GM19025 (cell line): ENCODE data around the gene WNK2.

Experiments
- ATAC-seq: cut with Tn5 transposase; IDR thresholded peaks from one replicate; pipeline ENCODE4 v1.9.1; 2021; ENCODE audit warnings: mild to moderate bottlenecking, low read depth, moderate library complexity; ENCODE audit not compliant: unreplicated experiment

The WNK2 gene

DNA sequence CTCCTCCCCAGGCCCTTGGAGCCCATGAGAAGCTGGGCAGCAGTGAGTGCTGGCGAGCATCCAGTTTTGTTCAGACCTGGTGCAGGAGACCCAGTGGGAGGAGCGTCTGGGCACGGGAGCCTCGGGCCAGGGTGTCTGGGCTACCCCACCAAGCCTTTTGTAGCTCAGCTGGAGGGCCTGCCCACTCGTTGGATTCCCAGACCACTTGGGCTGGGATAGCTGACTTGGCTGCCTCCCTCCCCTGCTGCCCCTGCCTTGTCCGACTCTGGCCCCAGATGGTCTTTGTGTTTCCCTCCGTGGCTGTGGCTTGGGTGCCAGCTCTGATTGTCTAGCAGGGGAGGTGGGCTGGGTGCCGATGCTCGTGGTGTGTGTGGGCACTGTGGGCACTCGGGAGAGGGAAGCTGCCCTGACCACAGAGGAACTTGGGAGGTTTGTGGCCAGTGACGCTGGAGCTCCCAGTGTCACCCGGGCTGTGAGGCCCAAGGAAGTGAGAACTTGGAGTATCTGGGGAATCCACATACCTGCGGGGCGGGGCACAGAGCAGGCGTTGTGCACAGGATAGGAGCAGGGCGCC lies 47.3 kb downstream of the WNK2 start:
- ATAC-seq, result no peak

DNA sequence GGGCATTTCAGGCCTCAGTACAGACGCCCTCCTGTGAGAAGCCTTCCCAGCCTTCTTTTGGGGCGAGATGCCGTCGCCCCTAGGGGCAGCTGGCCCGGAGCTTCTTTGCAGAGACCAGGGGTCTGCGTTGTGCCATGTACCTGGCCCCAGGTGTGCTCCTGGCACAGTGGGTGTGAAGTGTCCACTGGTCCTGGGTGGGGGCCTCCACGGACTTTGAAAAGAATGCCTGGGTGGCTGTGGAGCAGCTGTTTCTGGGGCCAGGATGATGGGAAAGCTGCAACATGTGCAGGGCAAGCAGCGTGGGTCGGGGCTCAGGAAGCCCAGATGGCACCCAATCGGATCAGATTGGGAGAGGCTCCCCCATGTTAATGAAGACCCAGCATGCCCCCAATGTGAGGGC lies 47.8 kb downstream of the WNK2 start:
- no peak for ATAC-seq

DNA sequence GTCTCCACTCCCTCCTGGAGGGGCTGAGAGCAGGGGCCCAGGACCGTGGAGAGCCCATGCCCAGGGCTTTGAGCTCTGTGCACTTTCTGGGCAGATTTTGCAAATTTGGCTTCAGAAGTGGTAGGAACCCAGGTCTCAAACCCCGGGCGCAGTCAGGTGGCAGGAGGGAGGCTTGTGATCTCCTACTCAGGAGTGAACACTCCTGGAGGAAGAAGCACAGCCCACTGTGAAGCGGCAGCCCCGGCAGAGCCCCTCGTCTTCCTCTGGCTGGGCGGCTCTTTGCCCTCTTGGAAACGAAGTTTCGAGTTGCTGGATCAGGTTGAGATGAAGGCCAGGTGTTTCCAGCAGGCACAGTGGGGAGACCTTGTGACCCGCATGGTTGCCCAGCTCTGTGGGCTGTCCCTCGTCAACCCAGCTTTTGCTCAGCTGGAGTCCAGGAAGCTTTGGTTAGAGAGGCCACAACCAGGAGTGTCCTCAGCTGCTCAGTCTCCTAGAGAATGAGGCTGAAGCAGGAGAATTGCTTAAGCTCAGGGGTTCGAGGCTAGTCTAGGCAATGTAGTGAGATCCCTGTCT lies 48.5 kb downstream of the WNK2 start:
- no peak for ATAC-seq

DNA sequence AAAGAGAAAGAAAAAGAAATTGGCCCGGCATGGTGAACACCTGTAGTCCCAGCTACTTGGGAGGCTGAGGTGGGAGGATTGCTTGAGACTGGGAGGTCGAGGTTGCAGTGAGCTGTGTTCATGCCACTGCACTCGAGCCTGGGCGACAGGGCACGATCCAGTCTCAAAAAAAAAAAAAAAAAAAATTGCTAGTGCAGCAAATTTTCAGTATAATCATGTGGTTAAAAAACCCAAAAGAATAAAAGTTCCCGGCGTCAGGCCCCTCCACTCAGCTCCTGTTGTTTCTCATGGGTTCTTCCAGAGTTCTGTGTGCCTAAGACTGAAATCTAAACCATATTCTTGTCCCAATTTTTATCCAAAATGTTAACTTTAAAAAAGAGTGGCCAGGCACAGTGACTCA lies 49.1 kb downstream of the WNK2 start:
- no peak for ATAC-seq

GRCh38 chr9:93234600-93234999 lies 50.7 kb downstream of the WNK2 start:
- no peak for ATAC-seq

DNA sequence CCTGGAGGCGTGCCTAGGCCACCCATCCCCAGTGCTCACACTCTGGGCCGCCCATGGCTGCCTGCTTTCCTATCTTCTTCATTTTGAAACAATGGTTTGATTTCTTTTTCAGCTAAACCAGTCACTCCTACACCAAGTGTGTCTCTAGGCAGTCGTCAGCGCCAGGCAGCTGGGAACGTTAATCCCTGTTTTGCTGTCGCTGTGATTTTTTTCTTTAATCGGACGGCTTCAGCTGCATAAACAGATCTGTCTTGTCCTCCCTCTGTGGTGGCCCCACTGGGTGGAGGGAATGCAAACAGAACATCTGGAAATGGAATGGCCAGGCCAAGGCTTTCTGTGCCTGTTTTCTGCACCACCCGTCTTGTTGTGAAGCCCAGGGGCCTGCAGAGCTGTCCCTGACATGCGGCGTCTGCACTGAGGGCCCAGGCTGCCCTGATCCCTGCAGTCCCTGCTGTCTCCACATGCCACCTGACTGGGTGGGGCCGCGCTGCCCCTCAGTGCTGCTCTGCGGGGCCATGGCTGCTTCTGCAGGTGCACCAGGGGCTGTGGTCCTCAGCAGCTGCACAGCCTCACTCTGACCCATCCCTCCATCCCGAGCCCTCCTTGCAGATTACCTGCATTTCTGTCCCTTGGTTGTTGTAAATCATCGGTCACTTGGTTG lies 51.5 kb downstream of the WNK2 start:
- ATAC-seq, result no peak

- ATAC-seq, result no peak
Observed at GRCh38 chr9:93236541-93237206, 52.7 kb downstream of the WNK2 start.

DNA sequence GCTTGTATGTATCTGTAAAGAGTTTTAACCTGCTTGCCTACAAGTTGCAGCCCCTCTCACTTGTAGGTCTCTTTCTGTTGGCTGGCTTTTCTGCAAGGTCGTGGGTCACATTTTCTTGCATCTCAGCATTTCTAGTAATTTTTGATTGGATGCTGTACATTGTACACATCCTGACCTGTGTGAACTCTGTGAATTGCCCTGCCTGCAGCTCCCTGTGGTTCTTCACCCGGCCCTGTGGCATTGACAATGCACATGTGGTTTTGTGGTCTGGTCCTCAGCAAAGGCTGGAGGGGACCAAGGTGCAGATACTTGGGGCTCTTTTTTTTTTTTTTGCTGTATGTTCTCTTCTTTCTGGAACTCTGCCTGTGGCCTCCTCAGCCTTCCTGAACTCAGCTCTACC lies 53.6 kb downstream of the WNK2 start:
- no peak for ATAC-seq

DNA sequence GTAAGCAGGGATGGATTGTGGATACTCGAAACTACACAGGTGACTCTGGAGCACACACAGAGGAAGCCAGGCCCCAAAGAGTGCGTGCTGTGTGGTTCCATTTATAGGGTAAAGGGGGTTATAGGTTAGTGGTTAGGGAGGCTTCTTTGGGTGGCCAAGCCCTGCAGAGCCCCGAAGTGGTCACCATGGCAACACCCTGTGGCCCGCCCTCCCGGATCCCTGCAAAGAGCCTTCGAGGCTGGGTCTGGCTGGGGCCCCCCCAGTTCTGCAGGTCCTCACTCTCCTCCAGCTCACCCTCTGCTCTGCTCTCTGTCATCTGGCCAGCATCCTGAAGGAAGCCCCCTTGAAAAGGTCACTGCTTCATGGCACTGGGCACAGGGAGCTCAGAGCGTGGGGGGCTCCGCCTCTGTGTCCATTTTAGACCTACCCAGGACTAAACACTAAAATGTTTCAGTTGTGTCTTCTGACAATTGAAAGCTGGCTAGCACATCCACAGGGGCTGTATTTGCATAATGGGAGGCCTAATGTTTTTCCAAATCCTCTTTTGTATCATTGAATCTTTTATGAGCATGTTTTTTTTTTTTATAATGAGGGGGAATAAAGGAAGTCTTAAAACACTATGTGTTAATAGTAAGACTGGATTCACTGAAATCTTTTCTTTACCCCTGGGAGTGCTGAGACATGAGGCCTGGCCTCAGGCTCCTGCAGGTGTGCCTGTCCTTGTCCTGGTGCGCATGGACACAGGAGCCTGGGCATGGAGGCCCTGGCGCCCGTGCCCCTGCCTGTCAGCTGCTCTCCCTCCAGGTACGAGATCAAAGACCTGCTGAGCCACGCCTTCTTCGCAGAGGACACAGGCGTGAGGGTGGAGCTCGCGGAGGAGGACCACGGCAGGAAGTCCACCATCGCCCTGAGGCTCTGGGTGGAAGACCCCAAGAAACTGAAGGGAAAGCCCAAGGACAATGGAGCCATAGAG lies 55.3 kb downstream of the WNK2 start:
- ATAC-seq, result no peak

DNA sequence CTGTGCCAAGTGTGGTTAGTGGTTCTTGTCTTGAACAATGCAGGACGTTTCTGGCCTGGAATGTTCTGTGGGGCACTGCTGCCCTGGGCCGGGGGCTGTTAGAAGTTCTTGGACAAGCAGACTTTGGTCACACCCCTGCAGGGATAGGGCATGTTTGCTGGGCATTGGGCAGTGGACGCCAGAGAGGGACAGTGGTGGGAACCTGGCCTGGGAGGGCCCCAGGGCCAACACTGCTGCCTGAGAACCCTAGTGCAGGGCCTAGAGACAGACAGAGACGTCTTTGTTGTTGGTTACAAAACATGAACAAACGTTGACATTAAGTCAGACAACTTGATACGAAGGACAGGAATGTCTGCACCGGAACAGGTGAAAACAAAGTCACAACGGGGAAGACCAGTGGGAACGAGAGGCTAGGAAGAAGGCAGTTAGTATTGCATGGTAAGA lies 57.0 kb downstream of the WNK2 start:
- ATAC-seq, result no peak

GRCh38 chr9:93243112-93243511 lies 59.2 kb downstream of the WNK2 start:
- ATAC-seq, result no peak

- ATAC-seq, result no peak
Observed at GRCh38 chr9:93244101-93244500, 60.2 kb downstream of the WNK2 start.

DNA sequence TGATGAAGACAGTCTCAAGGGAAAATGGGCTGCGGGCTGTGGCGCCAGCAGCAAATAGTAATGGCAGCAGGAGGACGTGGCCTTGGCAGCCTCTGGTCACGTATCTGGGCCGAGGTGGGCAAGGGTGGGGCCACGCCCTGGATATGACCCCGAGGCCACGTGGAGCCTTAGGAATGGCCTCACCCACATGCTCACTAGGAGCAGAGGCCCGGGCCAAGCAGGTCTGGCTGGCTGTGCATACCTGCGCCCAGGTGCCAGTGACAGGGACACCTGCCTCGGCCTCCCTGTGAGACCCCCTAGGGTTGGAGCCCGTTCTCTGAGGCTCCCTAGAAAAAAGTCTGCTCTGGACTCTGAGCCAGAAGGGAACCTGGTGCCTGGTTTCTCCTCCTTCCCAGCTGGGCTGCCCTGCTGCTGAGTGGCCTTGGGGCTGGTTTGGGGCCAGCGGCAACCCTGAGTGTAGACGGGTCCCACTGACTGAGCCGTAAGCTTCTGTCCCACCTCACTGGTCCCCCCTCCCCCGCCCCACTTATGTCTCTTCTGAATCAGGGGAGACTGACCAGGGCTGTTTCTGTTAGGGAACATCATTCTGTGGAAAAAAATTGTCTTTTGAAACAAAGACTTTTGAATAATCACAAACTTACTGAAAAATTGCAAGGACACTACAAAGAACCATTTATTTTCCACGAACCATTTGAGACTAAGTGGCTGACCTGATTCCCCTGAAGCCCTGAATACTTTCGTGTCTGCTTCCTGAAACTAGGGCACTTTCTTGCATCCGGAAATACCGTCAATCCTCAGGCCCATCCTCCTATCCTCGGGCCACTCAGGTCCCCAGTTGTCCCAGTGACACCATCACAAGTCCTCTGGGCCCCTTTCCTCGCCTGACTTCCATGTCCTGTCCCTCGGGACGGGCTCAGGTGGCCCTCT lies 60.8 kb downstream of the WNK2 start:
- no peak for ATAC-seq

DNA sequence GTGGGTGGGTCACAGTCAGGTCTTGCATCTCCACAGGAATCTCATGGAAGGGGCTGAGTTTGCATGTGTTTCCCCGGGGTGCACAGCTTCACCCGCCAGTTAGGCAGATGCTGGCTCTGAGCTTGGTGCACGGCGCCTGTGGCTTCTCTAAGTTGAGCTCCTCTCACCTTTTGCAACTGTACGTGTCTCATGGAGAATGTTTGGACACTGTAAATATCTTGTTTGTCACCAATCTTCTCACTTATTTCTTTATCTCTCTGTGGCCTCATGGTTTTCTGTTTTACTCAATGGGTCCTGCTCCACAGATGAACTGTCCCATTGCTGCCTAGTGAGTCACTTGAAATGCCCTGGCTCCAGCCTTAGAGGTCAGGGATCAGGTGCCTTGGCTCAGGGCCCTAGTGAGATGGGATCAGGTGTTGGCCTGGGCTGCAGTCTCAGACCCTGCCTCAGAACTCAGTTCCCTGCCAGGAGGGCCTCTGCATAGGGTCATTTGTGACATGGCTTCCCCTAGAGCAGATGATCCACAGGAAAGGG lies 61.6 kb downstream of the WNK2 start:
- ATAC-seq, result no peak

GRCh38 chr9:93246111-93246510 lies 62.2 kb downstream of the WNK2 start:
- ATAC-seq, result no peak

- no peak for ATAC-seq
Observed at GRCh38 chr9:93246526-93246925, 62.6 kb downstream of the WNK2 start.

GRCh38 chr9:93247099-93247865 lies 63.3 kb downstream of the WNK2 start:
- no peak for ATAC-seq

GRCh38 chr9:93247892-93248291 lies 64.0 kb downstream of the WNK2 start:
- ATAC-seq, result no peak
